Endometrial microvascular endothelial cells (primary cell): ENCODE results near the gene CAP2. TPM values are rescaled to one million over a fixed set of nuclear protein-coding genes. Genes with fewer than 3 reads are reported as not detected.

Experiments
- in situ Hi-C: cut with HindIII; loops from 2 replicates; pipeline ENCODE4 v1.10.0; 2017; ENCODE audit warnings: low sequenced_read_pairs, low pct_unique_long_range_greater_than_20kb; ENCODE audit errors: inconsistent ontology term
- total RNA-seq: library from RNA; depleted of rRNA; stranded (reverse); fragments of >200 nt; gene quantifications from one replicate; pipeline ENCODE4 v1.2.3, GENCODE V29; 2015; ENCODE audit errors: inconsistent ontology term

The CAP2 gene
- total RNA-seq, 1 donor from 2014 or later, result 25.9 TPM

DNA sequence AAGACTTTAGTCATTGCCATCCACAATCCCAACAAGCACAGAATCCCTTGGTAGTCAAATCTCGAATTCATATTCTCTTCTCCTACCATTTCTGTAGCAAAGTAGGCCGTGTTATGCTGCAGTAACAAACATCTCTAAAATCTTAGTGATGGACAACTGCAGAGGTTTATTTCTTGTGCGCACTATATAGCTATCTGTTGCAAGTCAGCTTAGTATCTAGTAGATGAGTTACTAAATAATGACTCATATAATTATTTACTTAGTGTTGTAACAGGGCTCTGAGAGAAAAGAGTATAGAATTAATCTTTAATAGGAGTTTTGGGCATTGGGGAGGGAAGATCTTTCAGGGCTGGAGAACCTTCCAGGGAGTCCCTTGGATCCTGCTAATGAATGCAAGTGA is 73.3 kb downstream of the CAP2 start:
- in situ Hi-C loops, result no loop called here

DNA sequence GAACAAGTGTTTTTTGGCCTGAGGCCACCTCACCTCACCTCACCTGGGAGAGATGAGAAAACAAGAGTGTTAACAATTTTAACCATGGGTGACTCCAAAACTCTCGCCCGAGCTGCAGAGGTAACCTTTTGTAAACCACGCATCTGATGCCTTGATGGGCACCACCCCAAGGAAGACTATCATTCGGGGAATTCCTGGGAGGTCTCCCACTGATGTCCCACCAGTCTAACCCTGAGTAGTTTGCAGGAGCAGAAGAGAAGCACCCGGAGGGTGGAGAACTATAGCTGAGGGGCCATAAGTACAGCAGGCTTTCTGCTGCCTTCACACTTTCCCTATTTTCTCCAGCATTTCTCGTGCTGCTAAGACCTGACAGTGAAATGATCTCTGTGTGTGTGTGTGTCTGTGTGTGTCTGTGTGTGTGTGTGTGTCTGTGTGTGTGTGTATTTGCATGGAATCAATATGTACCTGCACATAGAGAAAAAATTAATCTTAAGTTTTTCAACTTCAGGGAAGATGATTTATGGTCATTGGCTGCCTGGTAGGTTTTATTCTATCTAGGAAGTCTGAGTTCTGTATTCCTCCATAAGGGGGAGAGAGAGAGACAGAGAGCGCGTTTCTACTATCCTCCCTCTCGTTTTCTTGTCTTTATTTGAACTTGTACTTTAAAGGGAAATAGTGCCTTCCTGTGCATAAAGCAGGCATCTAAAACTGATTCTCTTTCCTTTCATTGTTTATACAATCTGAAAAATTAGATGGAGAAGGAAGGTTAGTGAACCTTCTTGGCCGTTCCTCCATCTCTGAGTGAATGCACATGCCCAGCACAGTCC is 75.8 kb downstream of the CAP2 start:
- in situ Hi-C loops, result no loop called here

DNA sequence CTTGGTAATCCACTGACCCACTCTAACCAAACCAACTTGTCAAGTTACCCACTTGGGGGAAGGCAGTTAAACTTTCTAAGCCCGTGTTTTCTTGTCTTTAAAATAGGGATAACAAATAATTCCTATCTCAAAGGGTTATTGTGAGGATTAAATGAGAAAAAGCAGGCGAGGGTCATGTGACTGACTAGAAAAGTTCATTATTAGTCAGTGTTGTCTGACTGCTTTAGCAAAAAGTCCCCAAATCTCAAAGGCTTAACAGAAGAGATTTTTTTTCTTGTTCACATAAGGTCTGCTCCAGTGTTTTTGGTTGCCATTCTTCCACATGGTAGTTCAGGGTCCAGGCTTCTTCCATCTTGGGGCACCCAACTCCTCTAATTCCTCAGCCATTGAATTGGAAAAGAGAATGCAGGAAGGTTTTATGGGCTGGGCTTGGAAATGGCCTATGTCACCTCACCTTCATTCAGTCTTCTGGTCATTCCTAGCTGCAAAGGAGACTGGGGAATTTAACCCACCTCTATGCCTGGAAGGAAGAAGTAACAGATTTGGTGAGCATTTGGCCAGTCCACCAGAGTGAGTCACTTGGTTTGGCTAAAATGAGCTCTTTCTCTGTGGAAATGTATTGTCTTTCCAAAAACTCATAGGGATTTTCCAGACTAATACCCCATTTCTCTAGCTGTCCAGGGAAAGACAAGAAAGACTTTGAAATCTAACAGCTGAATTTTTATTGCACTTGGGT is 77.0 kb downstream of the CAP2 start:
- in situ Hi-C loops, result no loop called here

DNA sequence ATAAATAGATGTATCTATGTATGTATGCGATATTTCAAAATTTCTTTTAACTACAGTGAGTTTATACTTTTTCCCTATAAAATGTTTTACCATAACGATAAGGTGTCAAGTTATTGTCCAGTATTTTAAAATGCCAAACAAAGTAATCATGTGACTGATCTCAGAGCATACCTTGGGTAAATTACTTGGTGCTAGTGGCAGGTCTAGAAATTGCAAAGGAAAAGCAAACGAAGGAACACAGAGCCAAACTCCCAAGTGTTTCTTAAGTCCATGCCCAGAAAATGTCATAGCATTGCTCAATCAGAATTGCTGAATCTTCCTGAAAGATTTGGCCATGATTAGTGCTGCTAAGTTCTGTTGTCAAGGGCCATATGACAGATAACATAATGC is 77.5 kb downstream of the CAP2 start:
- in situ Hi-C loops, result no loop called here

DNA sequence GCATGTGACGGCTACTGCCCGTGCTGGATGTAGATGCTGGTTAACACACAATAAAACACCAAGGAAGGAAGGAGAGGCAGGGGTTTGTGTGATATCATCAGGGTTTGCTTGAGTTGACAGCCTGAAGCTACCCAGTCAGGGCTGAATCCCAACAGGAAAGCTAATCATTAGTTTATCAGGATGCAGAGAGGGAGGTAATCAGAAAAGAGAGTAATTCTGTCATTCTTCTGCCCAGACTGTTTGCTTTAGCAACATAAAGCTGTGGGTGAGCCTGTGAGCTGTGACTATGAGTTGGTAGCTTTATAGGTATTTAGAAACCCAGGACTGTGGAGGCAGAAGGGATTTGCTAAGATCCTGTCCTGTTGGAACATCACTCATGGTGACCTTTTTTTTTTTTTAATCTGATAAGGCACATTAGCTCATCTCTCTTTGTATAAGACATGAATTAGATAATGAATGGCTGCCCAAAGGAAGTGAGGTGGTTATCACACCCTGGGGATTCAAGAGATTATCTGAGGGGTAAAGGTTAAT is 79.3 kb downstream of the CAP2 start:
- in situ Hi-C loops, result no loop called here

DNA sequence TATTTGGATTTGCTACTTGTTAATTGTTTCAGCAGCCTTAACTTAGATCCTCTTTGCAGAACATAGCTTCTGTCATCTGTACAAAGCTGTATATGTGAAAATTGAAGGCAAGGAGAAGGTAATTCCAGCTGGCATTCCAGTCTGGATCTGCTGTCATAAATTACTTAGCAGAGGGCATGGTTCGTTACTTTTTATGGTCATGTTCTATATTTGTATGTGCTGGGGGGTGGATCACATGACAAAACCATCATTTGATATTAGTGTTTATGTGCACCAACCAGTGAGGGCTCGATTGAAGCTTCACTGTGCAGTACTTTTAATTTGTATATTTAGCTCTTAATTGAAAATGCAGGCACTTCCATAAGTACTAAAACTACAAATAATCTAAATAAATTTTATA is 80.2 kb downstream of the CAP2 start:
- in situ Hi-C loops, result no loop called here

DNA sequence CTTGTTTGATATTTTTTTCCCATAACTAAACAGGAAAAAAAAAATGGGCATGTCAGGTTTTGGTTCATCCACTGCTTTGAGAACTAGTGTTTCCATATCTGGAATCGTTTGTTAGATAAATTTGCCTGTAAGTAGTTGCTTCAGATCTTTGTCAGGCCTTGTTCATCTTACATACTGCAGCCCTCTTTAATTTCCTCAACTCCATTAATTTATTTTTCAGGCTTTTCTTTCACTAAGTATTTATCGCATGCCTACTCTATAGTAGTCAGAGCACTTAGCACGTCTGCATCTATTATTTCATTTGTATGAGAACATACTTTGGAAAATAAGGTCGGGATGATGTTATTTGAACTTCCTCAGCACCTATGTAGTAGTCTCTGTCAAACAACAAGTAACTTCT is 80.9 kb downstream of the CAP2 start:
- in situ Hi-C loops, result no loop called here

DNA sequence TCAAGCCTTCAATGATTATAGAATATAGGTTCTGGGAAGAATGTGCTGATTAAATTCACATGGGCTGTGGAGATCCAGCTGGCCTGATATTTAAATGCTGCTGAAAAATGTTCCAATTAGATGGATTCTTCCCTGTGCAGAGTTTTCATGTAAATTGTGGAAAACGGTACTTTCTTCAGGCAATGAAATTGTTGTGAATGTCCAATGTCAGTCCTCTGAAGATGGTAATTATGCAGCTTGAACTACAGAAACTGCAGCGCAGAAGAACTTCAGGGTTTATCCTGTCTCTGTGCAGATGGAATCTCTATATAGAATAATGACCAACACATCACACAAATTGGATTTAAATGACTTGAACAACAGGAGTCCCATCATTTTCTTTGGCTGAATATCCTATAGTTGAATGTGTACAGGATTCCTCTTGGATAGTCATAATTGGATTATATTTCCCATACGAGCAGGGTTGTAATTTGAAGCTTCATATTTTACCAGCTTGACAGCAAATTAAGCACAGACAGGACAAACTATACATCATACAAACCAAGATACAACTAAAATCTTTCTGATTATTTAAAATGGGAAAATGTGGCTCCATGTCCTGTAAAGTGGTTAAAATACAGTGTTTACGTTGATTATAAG is 82.3 kb downstream of the CAP2 start:
- in situ Hi-C loops, result no loop called here

DNA sequence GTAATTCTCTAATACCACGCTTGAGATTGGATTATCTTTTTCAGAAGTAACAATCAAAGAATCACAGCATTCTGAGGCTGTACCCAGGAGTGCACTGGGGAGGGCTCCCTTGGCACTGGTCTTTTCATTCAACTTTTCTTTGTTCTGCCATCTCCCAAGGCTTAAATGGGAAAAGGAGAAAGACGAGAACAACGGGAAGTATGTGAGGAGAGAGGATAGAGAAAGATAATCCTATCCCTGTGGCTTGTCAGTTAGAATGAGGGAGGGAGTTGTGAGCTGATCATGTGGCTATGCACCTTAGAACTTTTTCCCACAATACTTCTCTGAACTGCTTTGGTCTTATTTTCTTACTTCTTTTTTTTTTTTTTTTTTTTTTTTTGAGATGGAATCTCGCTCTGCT is 83.1 kb downstream of the CAP2 start:
- in situ Hi-C loops, result no loop called here

DNA sequence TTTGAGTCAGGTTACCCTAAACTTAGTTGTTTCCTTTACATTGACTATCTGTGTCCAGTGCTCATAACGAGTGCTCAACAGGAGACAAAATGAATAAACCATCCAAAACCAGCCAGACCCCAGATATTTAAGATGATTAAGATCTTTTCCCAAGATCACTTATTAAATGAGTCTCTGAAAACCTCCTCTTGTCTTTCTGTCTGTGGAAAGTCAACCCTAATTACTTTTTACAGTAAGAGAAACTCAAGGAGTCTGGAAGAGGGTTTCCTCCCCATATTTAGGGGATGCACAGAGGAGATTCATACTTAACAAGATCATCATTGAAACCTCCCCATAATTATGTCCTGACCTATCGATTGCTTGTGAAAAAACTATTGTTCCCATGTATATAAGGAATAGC is 84.0 kb downstream of the CAP2 start:
- in situ Hi-C loops, result no loop called here

DNA sequence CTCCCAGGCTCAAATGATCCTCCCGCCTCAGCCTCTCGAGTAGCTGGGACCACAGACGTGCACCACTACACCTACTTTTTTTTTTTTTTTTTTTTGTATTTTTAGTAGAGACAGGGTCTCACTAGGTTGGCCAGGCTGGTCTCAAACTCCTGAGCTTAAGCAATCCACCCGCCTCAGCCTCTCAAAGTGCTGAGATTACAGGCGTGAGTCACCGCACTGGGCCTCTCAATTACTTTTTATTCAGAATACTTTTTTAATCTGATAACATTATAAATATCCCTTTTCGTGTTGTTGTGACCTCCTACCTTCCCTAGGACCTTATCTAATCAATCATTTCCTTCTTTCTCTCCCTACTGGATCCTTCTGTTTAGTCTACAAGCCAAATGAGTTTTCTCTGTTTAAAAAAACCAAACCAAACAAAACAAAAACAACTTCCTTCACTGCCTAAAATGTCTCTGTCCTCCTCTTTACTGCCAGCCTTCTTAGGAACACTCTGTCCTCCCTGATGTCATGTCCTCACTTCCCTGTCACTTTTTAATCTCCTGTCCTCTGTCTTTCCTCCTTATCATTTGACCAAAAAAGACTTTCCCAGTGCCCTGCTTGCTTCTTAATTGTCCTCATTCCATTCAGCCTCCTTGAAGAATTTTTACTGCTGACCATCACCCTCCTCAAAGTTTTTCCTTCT is 85.0 kb downstream of the CAP2 start:
- in situ Hi-C loops, result no loop called here

DNA sequence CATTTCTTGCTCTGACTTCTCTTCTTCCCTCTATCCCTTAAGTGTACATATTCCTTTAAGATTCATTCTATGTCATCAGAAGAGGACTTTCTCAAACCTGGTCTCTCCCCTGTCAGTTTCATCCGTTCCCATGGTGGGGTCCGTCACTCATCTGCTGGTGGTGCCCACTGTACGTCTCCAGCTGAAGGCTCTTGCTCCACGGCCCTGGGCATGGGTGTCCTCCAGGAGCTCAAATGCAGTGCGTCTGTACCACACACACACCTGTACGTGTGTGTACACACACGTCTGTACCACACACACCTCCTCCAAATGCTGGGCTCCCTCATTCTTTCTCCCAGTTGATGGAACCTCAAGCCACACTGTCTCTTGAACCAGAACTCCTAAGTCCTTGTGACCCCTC is 85.6 kb downstream of the CAP2 start:
- in situ Hi-C loops, result no loop called here

DNA sequence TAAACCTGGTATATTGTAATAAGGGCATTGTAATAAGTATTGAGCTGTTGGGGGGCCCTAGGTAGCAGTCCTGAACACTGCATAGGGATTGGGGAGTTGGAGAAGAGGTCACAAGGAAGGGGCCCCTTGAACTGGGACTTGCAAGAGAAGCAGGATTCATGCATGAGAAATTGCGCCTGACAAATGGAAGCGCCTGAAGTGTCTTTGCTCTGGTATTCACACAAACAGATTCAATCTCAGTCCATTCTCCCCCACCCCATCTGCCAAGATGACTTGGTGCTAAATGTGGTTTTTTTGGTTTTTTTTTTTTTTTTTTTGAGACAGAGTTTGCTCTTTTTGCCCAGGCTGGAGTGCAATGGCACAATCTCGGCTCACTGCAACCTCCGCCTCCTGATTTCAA is 87.1 kb downstream of the CAP2 start:
- in situ Hi-C loops, result no loop called here

DNA sequence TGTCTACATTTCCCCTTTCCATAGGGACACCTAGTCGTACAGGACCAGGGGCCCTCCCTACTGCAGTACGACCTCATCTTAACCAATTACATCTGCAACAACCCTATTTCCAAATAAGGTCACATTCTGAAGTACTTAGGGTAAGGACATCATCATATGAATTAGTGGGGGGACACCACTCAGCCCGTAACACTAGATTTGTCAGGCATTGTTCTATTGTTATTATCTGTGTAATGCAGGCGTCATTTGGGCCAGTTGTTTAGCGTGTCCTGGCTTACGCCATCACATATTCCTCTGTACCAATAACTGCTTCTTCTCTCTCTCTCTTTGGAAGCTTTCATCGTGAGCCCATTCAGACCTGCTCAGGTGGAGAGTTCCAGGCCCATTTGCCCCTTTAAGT is 89.3 kb downstream of the CAP2 start:
- in situ Hi-C loops, result no loop called here

DNA sequence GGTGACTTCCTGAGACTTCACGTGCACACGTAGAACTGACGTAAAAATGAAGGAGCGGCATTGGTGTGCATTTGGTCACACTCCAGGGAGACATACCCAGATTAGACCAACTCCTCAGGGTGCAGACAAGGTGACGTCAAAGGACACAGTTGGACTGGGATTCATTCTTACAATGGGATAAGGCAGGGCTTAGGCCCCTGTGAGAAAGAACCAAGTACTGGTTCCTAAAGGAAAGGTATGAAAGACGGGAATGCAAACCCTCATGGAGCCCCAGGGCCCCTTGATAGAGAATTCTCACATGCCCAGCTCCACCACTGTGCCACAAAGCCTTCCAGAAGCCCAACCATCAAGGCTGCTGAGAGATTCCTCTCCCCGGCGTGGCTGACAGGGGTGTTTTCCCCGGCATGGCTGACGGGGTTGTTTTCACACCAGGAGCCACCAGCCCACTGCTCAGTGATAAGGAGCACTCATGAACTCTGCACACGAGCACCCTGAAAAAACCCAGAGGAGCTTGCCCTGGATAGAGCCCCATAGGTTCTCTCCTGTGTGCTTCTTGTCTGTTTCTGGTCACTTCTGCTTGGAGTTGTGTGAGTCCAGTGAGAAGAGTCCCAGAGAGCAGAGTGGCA is 90.1 kb downstream of the CAP2 start:
- in situ Hi-C loops, result no loop called here

DNA sequence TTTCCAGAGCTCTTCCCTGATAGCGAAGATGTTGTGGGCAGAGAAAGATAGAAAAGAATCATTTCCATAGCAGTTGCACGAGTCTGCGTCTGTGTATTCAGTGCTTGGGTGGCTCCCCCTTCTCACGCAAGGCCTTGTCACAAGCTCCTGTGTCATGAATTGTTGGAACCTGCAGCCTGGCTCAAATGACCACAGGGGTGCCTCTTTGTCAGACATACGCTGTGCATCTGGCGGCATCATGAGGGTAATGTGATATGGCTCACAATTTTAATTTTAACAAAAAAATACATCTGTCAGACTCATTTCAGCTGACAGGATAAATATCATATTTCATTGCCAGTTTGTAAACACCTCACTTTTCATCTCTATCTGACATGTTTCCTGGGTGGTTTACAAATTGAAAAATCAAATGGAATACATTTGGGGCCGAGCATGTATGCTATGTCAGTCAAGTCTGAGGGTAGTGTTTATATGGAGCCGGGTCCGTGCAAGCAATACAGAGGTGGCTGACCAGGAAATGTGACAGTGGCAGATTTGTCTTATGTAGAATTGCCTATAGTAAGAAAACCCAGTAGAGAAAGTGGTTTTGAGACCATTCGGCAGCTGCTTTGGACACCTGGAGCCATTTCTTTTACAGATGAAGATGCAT is 90.9 kb downstream of the CAP2 start:
- in situ Hi-C loops, result no loop called here

DNA sequence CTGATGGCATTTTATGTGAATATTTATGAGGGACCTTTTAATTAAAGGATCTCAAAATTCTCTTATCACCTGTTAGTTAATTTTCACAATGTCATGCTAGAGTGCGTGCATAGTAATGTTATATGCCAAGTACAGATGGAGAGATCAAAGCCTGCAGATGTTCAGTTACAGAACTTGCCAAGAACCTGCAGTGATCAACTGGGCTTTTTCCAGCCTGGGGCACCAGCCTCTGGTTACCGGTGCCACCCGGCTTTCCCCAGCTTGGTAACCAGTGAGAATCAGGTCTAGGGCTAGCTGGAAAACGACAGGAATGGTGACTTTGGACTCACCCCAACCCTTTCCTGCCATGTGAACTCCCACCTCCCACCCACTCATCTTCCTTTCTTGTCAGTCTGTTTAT is 91.8 kb downstream of the CAP2 start:
- in situ Hi-C loops, result no loop called here

DNA sequence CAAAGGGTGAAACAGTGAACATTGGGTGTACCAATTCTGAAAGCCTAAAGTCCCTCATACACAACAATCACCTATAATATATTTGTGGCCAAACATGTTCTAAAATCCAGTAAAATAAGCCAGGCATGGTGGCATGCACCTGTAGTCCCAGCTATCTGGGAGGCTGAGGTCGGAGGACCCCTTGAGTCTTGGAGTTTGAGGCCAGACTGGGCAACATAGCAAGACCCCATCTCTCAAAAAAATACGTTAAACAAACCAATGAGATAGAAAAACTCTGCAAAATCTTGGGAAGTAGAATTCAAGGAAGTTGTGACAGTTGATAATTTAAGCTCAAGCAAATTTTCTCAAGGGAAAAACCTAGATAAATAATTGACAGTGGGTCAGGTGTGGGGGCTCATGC is 92.6 kb downstream of the CAP2 start:
- in situ Hi-C loops, result no loop called here
